NB4 (cell line): ENCODE results near the gene HNRNPR.

Source experiments
- DNase-seq: peaks from one replicate; pipeline ENCODE4 v3.0.0; 2010; ENCODE audit warnings: low read depth
- H3K4me3 ChIP-seq: one replicate; pipeline ENCODE4 v1.5.1; 2011; ENCODE audit warnings: mild to moderate bottlenecking, low read depth, low read length, moderate library complexity
- CTCF ChIP-seq: IDR thresholded peaks from one replicate; pipeline ENCODE4 v1.5.1; 2012; ENCODE audit warnings: low read depth, low read length
- MAX ChIP-seq: IDR thresholded peaks from 2 replicates; pipeline ENCODE4 v1.6.1; 2011; ENCODE audit warnings: low read depth, low read length
- MYC ChIP-seq: IDR thresholded peaks from 2 replicates; pipeline ENCODE4 v1.6.1; 2011; ENCODE audit warnings: low read depth, low read length
- POLR2A ChIP-seq: IDR thresholded peaks from 2 replicates; pipeline ENCODE4 v1.6.1; 2011; ENCODE audit warnings: mild to moderate bottlenecking; ENCODE audit not compliant: insufficient read length; ENCODE audit errors: extremely low read depth

HNRNPR gene

GRCh38 chr1:23290836-23291565 lies 53.1 kb downstream of the HNRNPR start:
- TF ChIP-seq MAX (no peak), POLR2A (no peak), CTCF (no peak), MYC (no peak)
- no peak for DNase-seq
- no peak overlapping the region for H3K4me3 ChIP-seq

GRCh38 chr1:23288671-23289070 lies 55.4 kb downstream of the HNRNPR start:
- H3K4me3 ChIP-seq, result no peak overlapping the region
- TF ChIP-seq CTCF (no peak), MAX (no peak), POLR2A (no peak), MYC (no peak)
- DNase-seq, result no peak

GRCh38 chr1:23288201-23288600 lies 55.9 kb downstream of the HNRNPR start:
- no peak for TF ChIP-seq MYC
- TF ChIP-seq MAX, result no peak
- TF ChIP-seq CTCF, result no peak
- no peak for TF ChIP-seq POLR2A
- no peak for DNase-seq
- no peak overlapping the region for H3K4me3 ChIP-seq

- no peak overlapping the region for H3K4me3 ChIP-seq
- no peak for DNase-seq
- TF ChIP-seq POLR2A (no peak), MYC (no peak), CTCF (no peak), MAX (no peak)
Observed at GRCh38 chr1:23286401-23286800, 57.7 kb downstream of the HNRNPR start.

- TF ChIP-seq MYC (no peak), CTCF (no peak), POLR2A (no peak), MAX (no peak)
- DNase-seq, result no peak
- no peak overlapping the region for H3K4me3 ChIP-seq
Observed at GRCh38 chr1:23283667-23284602, 60.1 kb downstream of the HNRNPR start.
